Ectodermal cell (in vitro differentiated cells): ENCODE data around the gene DENND6A.
"Not testable (repeated sequence)": the region's sequence is repeated elsewhere in the genome, so short reads cannot be mapped to it uniquely, and the experiment has no call there.

ENCODE experiments used
- H3K27ac ChIP-seq: 2 replicates; pipeline ENCODE4 v1.7.0; 2013; ENCODE audit warnings: mild to moderate bottlenecking, low read depth, low read length; ENCODE audit not compliant: insufficient read depth, poor library complexity, severe bottlenecking
- H3K27me3 ChIP-seq: 2 replicates; pipeline ENCODE4 v1.7.0; 2013; ENCODE audit warnings: mild to moderate bottlenecking, low read length; ENCODE audit not compliant: insufficient read depth, control insufficient read depth, poor library complexity, severe bottlenecking
- H3K36me3 ChIP-seq: one replicate; pipeline ENCODE4 v1.7.0; 2013; ENCODE audit warnings: low read length; ENCODE audit not compliant: control insufficient read depth, insufficient read depth
- H3K4me1 ChIP-seq: one replicate; pipeline ENCODE4 v1.7.0; 2013; ENCODE audit warnings: low read length; ENCODE audit not compliant: control insufficient read depth, insufficient read depth
- H3K4me3 ChIP-seq: 2 replicates; pipeline ENCODE4 v1.7.0; 2013; ENCODE audit warnings: low read depth, low read length, control low read depth; ENCODE audit not compliant: insufficient read depth
- H3K9me3 ChIP-seq: 2 replicates; pipeline ENCODE4 v1.7.0; 2013; ENCODE audit warnings: mild to moderate bottlenecking, low read length, moderate library complexity; ENCODE audit not compliant: control insufficient read depth
- WGBS, 2 experiments: methylation state at CpG; one replicate each; pipeline ENCODE4 v1.1.7; 2013; ENCODE audit warnings: missing lambda C conversion rate in 2 of 2; 5-methylcytosine and 5-hydroxymethylcytosine counted together

DENND6A gene

DNA sequence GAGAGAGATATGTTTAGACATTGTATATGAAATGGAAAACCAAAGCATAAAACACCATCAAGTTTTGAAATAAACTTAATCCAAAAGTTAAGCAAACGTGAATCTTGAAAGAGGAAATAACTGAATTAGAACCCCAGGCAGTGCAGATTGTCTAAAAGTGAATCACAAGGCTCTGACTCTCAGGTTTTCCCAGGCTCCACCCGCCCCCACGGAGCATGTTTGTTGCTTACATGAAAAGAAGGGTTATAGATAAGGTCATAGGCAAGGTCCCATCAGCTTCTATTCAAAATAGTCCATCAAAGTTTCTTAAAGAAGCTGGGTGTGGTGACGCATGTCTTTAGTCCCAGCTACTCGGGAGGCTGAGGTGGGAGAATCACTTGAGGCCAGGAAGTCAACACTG, 34.2 kb upstream of the DENND6A start:
- Histone ChIP-seq H3K4me3 (no peak overlapping the region), H3K9me3 (no peaks in the 10 kb centered on the region), H3K27me3 (no peaks in the 10 kb centered on the region), H3K4me1 (no peaks in the 10 kb centered on the region), H3K36me3 (no peaks in the 10 kb centered on the region), H3K27ac (no peak overlapping the region)
- WGBS, 2 experiments = 90 to 95% methylated on average over 5 of the region's 5 CpGs

DNA sequence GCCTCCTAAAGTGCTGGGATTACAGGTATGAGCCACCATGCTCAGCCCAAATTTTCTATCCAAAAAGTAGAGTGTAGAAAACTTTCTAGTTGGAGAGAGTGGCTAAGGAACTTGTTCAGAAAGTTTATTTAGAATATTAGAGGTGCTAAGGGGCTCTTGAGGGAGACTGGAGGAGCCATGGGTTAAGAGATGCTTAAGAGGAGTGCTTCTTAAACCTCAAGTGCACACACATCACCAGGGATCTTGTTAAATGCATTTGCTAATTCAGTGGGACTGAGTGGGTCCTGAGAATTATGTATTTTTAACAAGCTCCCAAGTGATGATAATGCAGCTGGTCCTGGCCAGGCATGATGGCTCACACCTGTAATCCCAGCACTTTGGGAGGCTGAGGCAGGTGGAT, 33.5 kb upstream of the DENND6A start:
- Histone ChIP-seq H3K27me3 (no peaks in the 10 kb centered on the region), H3K27ac (no peak overlapping the region), H3K4me3 (no peak overlapping the region), H3K36me3 (no peaks in the 10 kb centered on the region), H3K4me1 (no peaks in the 10 kb centered on the region), H3K9me3 (no peaks in the 10 kb centered on the region)

DNA sequence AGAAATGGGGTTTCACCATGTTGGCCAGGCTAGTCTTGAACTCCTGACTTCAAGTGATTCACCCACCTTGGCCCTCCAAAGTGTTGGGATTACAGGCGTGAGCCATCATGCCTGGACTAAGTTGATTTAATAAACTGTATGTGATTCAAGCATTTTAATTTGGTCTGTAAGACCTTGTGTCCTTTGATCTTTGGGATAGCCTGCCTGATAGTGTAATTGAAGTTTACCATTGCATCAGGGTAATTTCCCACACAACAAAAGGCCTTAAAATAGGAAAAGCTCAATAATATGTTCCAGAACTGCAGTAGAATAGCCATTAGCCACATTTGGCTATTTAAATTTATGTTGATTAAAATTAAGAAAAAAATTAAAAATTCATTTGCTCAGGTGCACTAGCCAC, 25.2 kb upstream of the DENND6A start:
- Histone ChIP-seq H3K4me1 (no peaks in the 10 kb centered on the region), H3K27ac (no peak overlapping the region), H3K27me3 (no peaks in the 10 kb centered on the region), H3K9me3 (no peaks in the 10 kb centered on the region), H3K4me3 (no peak overlapping the region), H3K36me3 (no peaks in the 10 kb centered on the region)
- 100% methylated on average over 1 of the region's 1 CpG for WGBS, 2 experiments

DNA sequence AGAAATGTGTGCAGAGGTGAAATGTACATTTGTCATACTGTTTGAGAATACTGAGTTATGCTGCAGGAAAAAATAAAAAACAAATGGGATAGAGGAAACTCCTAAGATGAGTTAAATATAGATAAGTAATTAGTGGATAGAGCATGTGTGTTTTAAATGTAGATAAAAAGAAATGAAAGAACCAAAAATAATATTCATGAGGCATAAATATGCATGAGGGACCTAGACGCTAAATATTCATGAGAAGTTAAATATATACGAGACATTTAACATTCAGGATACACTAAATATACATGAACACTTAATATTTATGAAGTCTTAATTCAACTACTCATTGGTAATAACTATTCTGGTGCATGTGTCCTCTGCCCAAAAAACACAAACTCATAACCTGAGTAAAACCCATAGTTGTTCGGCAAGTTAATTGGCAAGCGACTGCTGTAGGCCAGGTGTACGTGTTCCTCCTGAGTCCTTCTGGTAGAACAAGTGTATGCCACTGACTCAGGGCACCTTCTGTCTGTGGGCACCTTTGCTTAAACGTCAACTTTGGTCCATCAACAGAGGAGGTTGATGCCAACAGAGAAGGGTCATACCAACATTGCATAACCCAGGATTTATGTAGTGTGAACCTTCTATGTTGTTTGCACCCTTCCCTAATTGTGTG, 24.5 kb upstream of the DENND6A start:
- Histone ChIP-seq H3K4me3 (no peak overlapping the region), H3K4me1 (no peaks in the 10 kb centered on the region), H3K9me3 (no peaks in the 10 kb centered on the region), H3K36me3 (no peaks in the 10 kb centered on the region), H3K27me3 (no peaks in the 10 kb centered on the region), H3K27ac (no peak overlapping the region)
- WGBS, 2 experiments = 93 to 95% methylated on average over 6 of the region's 6 CpGs

DNA sequence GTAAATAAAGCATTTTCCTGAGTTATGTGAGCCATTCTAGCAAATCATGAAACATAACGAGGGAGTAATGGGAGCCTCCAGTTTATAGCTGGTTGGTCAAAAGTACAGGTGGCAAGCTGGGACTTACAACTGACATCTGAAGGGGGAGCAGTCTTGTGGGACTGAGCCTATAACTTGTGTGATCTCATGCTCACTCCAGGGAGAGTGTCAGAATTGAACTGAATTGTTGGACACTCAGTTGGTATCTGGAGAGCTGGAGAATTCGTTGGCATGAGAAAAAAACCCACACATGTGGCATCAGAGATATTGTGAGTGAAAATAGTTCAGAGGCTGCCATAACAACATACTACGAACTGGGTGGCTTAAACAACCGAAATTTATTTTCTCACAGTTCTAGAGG, 22.8 kb upstream of the DENND6A start:
- Histone ChIP-seq H3K36me3 (no peaks in the 10 kb centered on the region), H3K27me3 (no peaks in the 10 kb centered on the region), H3K4me3 (no peak overlapping the region), H3K27ac (no peak overlapping the region), H3K4me1 (no peaks in the 10 kb centered on the region), H3K9me3 (no peaks in the 10 kb centered on the region)
- 92 to 95% methylated on average over 4 of the region's 4 CpGs for WGBS, 2 experiments

DNA sequence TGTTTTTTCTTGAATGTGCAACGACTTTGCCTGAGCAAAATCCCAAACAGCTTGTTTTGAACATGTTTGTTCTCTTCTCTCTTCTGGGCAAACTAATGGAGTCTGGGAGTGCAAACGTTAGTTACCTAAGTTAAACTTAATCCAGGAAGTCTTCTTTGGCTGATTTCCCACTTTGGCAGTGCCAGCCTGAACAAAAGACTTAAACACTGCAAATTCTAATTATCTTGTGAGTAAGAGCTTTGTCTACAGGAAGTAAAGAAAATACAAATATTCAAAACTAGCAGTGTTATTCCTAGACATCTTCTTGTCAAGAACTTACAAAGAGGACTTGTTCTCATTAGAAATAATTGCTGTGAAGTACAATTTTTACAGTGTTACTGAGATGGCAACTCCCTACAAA, 16.7 kb upstream of the DENND6A start:
- Histone ChIP-seq H3K36me3 (no peaks in the 10 kb centered on the region), H3K4me1 (no peaks in the 10 kb centered on the region), H3K9me3 (no peaks in the 10 kb centered on the region), H3K27me3 (no peaks in the 10 kb centered on the region), H3K4me3 (no peak overlapping the region), H3K27ac (no peak overlapping the region)
- WGBS, 2 experiments = 80 to 84% methylated on average over 2 of the region's 2 CpGs

DNA sequence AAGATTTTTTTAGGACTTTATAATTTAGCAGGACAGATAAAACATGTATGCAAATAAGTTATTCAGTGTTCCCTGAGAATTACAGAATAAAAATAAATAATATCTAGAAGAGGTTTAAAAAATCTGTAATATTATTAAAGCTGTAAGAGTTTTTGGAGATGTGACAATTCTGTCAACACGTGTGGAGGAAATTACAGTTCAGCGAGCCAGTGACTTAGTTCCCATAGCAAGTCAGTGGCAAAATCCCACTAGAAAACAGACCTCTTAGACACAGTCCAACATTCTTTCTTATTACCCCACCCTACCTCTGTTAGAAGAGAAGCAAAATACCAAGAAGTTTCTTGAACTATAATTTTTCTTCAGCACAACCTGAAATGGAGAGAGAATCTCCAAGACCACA, 16.2 kb upstream of the DENND6A start:
- Histone ChIP-seq H3K27me3 (no peaks in the 10 kb centered on the region), H3K27ac (no peak overlapping the region), H3K9me3 (no peaks in the 10 kb centered on the region), H3K36me3 (no peaks in the 10 kb centered on the region), H3K4me1 (no peaks in the 10 kb centered on the region), H3K4me3 (no peak overlapping the region)
- 93% methylated on average over 2 of the region's 2 CpGs for WGBS, 2 experiments

DNA sequence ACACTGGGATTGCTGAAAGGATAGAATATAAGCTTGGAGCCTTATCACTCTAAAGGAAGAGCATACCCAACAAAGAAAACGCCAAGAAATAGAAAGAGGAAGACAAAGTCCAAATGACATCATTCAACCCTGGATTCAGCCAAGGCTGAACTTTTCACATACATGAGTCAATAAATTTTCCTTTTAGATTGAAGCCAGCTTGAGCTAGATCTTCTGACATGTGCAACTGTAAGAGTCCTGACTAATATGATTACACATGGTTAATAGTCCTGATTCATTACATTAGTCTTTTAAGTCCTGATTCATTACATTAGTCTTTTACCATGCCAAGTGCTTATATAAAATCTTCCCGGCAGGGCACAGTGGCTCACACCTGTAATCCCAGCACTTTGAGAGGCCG, 13.6 kb upstream of the DENND6A start:
- H3K4me1 ChIP-seq = no peaks in the 10 kb centered on the region
- no peak overlapping the region for H3K27ac ChIP-seq
- H3K27me3 ChIP-seq = no peaks in the 10 kb centered on the region
- no peaks in the 10 kb centered on the region for H3K9me3 ChIP-seq
- 87 to 90% methylated on average over 3 of the region's 3 CpGs for WGBS, 2 experiments
- no peaks in the 10 kb centered on the region for H3K36me3 ChIP-seq
- no peak overlapping the region for H3K4me3 ChIP-seq

DNA sequence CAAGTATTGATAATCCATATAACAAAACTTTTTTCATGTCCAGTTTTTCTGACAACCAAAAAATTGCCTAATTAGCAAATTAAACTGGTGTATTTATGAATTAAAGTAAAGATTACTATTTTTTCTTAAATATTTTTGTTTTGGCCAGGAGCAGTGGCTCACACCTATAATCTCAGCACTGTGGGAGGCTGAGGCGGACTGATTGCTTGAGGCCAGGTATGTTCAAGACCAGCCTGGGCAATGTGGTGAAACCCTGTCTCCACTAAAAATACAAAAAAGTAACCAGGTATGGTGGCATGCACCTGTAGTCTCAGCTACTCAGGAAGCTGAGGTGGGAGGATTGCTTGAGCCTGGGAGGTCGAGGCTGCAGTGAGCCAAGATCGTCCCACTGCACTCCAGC, 12.5 kb upstream of the DENND6A start:
- WGBS, 2 experiments = 88 to 90% methylated on average over 3 of the region's 3 CpGs
- not testable (repeated sequence) for H3K9me3 ChIP-seq, H3K4me1 ChIP-seq, H3K36me3 ChIP-seq, H3K27me3 ChIP-seq, H3K4me3 ChIP-seq, H3K27ac ChIP-seq

DNA sequence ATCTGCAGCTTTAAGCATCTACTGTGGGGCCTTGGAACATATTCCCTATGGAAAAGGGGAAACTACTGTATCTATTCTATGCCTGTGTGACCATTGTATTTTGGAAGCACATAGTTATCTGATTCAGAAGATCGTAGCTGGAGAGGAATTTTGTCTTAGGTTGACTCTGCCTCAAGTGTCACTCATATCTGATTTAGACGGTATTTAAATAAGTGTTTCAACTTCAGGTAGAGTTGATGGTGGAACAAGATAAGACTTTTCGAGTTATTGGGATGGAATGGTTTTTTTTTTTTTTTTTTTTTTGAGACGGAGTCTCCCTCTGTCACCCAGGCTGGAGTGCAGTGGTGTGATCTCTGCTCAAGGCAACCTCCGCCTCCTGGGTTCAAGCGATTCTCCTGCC, 8.9 kb upstream of the DENND6A start:
- Histone ChIP-seq H3K4me3 (no peak overlapping the region), H3K36me3 (no peaks in the 10 kb centered on the region), H3K4me1 (no peaks in the 10 kb centered on the region), H3K27me3 (no peaks in the 10 kb centered on the region), H3K9me3 (no peaks in the 10 kb centered on the region), H3K27ac (no peak overlapping the region)
- WGBS, 2 experiments = 88 to 95% methylated on average over 6 of the region's 6 CpGs

DNA sequence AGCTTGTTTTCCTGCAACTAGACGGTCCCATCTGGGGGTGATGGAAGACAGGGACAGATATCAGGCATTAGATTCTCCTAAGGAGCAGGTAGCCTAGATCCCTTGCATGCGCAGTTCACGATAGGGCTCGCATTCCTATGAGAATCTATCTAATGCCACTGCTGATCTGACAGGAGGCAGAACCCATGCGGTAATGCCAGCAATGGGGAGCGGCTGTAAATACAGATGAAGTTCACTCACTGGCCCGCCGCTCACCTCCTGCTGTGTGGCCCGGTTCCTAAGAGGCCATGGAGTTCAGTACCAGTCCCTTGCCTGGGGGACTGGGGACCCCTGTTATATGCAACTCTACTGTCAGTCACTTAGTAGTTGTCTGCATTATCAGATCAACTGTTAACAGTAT, 7.9 kb upstream of the DENND6A start:
- no peaks in the 10 kb centered on the region for H3K9me3 ChIP-seq
- H3K4me1 ChIP-seq = no peaks in the 10 kb centered on the region
- no peak overlapping the region for H3K27ac ChIP-seq
- H3K36me3 ChIP-seq = no peaks in the 10 kb centered on the region
- H3K27me3 ChIP-seq = no peaks in the 10 kb centered on the region
- 82 to 83% methylated on average over 9 of the region's 9 CpGs for WGBS, 2 experiments
- H3K4me3 ChIP-seq = no peak overlapping the region
